ENCODE results near the gene TMEM51.

Gene TMEM51

DNA sequence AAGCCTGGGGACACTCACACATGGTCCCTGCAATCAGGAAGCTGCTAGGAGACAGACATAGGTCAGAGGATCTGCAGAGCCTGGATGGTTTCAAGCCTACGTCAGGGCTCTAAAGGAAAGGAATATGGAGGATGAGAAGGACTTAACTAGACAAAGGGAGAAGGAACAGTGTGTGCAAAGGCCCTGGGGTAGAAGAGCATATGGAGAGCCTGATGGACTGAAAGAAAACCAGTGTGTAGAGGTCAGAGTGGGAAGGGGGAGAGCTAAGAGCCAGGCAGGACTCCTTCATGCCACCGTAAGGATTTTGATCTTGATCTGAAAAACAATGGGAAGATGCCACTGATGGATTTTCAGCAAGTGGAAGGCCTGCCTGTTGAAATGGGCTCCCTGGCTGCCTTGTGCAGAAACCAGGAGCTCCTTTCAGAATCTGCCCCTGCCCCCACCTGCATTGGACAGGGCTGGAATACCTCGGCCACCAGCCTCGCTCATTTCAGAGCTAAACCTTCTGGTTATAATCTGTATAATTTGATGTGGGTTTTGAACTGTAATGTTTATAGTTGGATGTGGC, 102.1 kb downstream of the TMEM51 start:
- no peak for DNase-seq

DNA sequence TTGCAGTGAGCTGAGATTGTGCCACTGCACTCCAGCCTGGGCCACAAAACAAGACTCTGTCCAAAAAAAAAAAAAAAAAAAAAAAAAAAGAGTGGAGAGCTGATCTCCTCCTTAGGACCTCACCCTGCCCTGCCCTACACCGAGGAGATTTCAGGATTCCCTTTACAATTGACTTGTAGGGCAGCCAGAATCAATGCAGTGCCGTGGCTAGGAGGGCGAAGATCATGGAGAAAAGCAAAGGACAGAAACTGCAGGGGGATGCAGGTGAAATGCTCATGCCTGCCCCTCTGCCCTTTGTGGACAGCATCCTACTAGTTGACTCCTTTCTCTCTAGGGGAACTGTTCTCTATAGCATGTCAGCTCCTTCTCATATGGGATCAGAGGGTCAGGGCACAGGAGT, 103.0 kb downstream of the TMEM51 start:
- DNase-seq = no peak

DNA sequence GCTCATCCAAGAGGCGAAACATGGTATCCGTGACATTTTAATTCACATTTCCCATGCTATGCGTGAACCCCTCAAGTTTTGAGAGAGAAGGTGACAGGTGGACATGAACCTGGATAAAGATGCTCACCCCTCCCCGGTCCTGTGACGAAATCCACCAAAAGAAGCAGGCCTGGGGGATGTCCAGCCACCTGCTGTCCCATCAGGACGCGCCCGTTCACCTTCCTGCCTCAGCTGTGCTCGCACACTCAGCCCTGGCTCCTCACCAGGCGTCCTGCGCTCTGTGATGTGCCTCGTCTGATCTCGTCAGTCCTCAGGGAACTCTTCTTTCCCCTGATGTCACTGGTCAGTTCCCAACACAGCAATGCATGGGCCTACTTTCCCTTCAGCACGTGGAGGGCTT, 103.8 kb downstream of the TMEM51 start:
- no peak for DNase-seq

DNA sequence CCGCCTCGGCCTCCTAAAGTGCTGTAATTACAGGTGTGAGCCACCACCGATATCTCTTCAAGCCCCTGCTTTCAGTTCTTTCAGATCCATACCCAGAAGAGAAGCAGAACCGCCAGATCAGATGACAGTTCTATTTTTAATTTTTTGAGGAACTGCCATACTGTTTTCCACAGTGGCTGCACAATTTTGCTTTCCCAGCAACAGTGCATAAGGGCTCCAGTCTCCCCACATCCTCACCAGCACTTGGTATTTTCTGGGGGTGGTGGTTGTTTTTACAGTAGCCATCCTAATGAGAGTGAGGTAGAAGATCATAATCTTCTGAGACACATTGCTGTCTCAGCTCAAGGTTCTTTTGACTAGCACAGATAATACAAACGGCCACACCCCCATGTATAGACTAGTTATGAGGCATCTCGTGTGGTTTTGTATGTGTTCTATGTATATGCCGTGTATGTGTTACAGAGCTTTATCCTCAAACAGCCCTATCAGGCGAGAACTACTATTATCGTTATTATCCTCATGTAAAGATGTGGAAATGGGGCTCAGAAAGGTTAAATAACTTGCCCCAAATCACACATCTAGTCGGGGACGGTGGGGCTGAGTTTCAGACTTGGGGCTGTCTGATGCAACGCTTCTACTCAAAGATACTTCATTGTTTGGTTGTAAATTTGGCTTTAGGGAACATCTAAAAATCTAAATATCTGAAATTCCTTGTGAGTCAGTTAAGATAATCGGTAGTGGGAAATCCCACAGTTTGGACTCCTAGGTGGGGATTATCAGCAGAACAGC, 105.5 kb downstream of the TMEM51 start:
- DNase-seq = no peak

DNA sequence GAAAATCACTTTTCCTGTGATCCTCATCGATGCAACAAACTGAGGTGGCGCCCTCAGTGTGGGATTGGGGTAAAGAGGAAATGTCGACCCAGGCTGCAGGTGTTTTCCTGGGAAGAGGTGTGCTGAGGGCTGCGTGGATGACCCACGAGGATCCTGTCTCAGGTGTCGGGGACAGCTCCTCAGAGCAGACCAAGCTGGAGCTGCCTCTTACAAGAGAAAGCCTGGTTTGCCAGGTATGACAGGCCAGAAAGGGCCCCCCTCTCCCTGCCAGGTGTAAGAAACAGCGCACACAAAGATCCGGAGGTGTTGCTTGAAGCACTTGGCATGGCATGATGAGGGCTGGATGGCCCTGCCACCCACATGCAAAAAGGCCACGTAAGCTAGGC, 106.1 kb downstream of the TMEM51 start:
- DNase-seq = no peak

DNA sequence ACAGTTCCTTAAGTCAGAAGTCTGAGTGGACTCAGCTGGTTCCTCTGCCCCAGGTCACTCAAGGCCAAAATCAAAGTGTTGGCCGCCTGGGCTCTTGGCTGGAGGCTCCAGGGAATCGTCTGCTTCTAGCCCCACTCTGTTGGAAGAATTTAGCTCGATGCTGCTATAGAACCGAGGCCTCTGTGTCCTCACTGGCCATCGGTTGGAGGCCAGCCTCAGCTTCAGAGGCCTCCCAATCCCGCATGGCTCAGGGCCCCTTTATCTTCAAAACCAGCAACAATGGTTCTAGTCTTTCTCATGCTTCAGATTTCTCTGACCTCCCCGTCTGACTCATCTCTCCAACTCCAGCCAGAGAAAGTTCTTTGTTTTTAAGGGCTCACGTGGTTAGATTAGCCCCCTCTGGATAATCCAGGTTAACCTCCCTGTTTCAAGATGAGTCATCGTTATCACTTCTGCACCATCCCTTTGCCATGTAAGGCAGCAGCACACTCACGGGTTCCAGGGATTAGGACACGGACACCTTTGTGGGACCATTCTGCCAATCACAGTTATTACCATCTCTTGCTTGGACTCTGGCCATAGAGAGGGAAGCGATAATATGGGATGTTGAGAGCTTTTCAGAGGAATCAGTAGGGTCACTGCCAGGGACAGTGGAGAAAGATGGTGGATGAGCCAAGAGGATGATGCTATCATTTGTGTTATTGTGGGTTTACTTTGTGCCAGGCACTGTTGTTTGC, 107.0 kb downstream of the TMEM51 start:
- no peak for DNase-seq

DNA sequence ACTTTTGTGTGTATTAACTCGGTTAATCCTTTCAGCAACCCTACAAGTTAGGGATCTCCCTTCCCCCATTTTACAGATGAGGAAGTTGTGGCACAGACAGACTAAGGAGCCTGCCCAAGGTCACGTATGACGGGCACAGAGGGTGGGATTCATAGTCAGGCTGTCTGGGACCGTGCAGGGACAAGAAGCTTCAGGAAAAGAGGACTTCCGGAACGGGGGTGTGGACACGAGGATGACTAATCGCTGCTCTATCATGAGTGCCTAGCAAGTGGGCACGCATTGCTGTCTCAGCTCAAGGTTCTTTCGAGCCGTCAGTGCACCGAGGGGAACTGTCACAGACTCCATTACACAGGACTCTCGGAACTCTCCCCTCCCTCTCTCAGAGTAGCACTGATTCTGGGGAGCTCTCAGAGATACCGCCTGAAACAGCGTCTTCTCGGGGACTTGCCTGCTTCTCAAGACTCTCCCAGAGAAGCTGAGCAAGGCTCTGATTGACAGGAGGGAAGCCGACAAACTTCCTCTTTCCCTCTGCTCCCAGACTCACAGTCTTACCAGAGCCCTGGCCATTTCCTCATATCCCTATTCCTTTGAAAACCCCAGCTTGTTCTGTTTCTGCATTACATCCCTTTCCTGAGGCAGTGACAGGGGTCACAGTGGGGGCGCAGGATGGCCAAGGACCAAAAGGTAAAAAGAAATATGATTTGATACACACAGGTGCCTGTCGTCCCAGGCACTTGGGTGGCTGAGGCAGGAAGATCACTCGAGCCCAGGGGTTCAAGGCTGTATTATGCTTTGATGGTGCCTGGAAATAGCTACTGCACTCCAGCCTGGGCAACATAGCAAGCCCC, 107.8 kb downstream of the TMEM51 start:
- no peak for DNase-seq

DNA sequence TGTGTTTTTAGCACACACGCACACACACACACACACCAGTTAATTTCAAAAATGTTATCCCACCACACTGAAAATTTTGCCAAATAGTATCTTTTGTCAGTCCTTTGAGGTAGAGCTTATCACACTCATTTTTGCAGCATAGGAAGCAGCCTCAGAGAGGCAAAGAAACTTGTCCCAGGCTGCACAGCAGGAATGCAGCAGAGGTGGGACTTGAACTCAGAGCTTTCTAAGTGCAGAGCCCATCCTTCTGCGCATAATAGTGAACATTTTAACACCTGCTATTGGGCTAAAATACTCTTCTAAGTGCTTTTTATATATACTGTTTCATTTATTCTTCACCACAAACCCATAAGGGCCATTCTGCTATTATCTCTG, 108.4 kb downstream of the TMEM51 start:
- DNase-seq = no peak

DNA sequence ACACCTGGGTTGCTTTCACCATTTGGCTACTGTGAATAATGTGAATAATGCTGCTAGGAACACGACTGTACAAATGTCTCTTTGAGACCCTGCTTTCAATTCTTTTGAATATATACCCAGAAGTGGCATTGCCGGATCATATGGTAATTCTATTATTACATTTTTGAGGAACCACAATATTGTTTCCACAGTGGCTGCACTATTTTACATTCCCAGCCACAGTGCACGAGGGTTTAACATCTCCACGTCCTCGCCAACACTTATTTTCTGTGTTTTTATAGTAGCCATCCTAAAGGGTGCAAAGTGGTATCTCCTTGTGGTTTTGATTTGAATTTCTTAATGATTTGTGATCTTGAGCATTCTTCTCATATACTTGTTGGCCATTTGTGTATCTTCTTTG, 109.2 kb downstream of the TMEM51 start:
- DNase-seq = no peak

DNA sequence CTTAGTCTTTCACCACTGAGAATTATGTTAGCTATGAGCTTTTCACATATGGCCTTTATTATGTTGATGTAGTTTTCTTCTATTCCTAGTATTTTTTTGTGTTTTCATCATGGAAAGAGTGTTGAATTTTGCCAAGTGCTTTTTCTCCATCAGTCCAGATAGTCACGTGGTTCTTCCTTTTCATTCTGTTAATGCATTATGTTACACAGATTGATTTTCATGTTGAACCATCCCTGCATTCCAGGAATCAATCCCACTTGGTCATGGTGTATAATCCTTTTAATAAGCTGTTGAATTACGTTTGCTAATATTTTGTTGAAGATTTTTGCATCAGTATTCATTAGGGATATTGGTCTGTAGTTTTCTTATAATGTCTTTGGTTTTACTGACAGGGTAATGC, 111.2 kb downstream of the TMEM51 start:
- DNase-seq = no peak
